ENCODE measurements around the gene C14orf39. TPM values are rescaled to one million over a fixed set of nuclear protein-coding genes. Genes with fewer than 3 reads are reported as not detected.

Gene C14orf39
- total RNA-seq, 1 experiment from 2014 or later = 2.5 TPM

DNA sequence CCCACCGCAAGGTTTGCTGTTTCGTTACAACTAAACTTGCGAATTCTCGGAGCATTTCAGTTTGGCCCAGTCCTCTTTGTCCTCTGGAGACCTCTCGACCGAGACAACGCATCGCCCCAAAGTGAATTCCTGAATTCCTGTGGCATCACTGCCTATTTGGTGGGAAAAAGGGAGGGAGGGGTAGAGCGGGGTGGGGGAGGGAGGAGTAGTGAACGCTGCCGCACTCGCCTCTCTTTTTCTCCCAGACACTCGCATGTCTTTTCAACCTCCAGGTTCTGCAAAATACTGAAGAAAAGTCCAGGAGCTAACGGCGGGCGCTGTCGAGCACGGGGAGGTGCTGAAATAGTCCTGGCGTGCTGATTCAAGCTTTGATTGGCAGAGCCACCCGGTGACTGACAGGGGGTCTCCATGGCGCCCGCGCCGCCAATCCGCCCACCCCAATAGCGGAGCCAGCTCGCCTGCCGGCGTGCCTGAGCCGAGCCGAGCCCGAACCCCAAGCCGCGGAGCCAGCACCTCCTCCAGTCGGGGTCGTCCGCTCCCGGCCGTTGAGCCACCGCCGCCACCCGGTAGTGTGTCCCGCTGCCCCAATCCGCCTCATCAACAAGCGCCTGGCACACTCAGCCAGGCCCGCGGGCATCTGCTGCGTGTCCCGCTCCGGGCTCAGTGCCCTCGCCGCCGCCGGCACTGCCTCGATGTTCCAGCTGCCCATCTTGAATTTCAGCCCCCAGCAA, 23.0 kb upstream of the C14orf39 start, which contains the start of gene SIX6:
SIX6 (plus strand) TSS at position 440 of the 731 bp plus-strand sequence; CDS start at position 693, 253 bp downstream.
- 0 out of 2 replicates have a peak, but pooled peaks have one; percentile 30 for TF ChIP-seq FOXK1 (CRISPR knock-in tag; IDR thresholded peaks at IDR 0.05)
- TF ChIP-seq ZNF138 (CRISPR knock-in tag; conservative IDR thresholded peaks at IDR 0.05) = no peak
- TF ChIP-seq SP1 (CRISPR knock-in tag; conservative IDR thresholded peaks at IDR 0.05) = 0 out of 2 replicates have a peak, but pooled peaks have one; percentile 26
- TF ChIP-seq, protein P1, sequence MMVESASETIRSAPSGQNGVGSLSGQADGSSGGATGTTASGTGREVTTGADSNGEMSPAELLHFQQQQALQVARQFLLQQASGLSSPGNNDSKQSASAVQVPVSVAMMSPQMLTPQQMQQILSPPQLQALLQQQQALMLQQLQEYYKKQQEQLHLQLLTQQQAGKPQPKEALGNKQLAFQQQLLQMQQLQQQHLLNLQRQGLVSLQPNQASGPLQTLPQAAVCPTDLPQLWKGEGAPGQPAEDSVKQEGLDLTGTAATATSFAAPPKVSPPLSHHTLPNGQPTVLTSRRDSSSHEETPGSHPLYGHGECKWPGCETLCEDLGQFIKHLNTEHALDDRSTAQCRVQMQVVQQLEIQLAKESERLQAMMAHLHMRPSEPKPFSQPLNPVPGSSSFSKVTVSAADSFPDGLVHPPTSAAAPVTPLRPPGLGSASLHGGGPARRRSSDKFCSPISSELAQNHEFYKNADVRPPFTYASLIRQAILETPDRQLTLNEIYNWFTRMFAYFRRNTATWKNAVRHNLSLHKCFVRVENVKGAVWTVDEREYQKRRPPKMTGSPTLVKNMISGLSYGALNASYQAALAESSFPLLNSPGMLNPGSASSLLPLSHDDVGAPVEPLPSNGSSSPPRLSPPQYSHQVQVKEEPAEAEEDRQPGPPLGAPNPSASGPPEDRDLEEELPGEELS (CRISPR knock-in tag; IDR thresholded peaks at IDR 0.05) = 0 out of 2 replicates have a peak, but pooled peaks have one; percentile 17
- TF ChIP-seq NFYB (CRISPR knock-in tag; conservative IDR thresholded peaks at IDR 0.05; ENCODE audit: low read depth) = peak; percentile 37; the same call in 1 of the 2 replicates
- peak; percentile 56; the same call in 1 of the 2 replicates for TF ChIP-seq ETV6 (CRISPR knock-in tag; IDR thresholded peaks at IDR 0.05)
- H3K4me3 Mint-ChIP-seq = peak within 1 kb of the TSS; percentile 72
- ATAC-seq = peak; percentile 38
- H3K27ac Mint-ChIP-seq = no peak within 1 kb of the TSS
- peaks cover 100% of the 10 kb centered on the region for H3K27me3 Mint-ChIP-seq (ENCODE audit: low read depth)
- ChIA-PET POLR2A (interaction anchor here (0.6 to 1.1 kb wide), 2 partner anchors 260 to 532 kb away, joined by 3 to 4 read pairs; partner anchors contain the start of gene PPM1A), CTCF (interaction anchor here (0.7 to 4.7 kb wide), 6 partner anchors 33 to 243 kb away, joined by 3 to 22 read pairs (median 8); no protein-coding TSS in a partner anchor)
- H3K36me3 Mint-ChIP-seq = no peaks in the 10 kb centered on the region
- no peaks in the 10 kb centered on the region for H3K9me3 Mint-ChIP-seq
- peak; percentile 82 for DNase-seq (ENCODE audit: low spot score)
- H3K4me1 Mint-ChIP-seq = peaks cover 75% of the 10 kb centered on the region

DNA sequence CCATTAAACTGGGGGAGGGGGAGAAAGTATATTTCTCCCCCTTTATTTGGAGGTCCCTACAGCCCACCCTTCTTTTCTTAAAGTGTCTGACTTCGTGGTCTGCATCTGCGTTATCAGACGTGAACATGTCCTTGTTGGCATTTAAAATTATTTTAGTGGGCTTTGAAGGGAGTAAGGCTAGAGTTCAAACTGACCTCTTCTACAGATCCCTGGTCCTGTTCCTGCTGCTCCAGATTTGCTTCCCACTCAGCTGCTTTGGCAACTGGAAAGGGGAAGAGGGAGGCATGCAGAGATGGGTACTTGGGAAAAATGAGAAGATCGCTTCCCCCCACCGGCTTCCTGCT, 22.5 kb upstream of the C14orf39 start:
- DNase-seq (ENCODE audit: low spot score) (no peak), ATAC-seq (no peak)
- Mint-ChIP-seq H3K36me3 (no peaks in the 10 kb centered on the region), H3K27me3 (ENCODE audit: low read depth) (peaks cover 100% of the 10 kb centered on the region), H3K27ac (no peak overlapping the region), H3K4me1 (peaks cover 70% of the 10 kb centered on the region), H3K4me3 (peak overlapping the region; percentile 72), H3K9me3 (no peaks in the 10 kb centered on the region)
- ChIA-PET POLR2A (no interaction called here), CTCF (interaction anchor here (0.8 to 4.7 kb wide), 5 partner anchors 33 to 177 kb away, joined by 3 to 22 read pairs (median 12); no protein-coding TSS in a partner anchor)
- TF ChIP-seq, protein P2, sequence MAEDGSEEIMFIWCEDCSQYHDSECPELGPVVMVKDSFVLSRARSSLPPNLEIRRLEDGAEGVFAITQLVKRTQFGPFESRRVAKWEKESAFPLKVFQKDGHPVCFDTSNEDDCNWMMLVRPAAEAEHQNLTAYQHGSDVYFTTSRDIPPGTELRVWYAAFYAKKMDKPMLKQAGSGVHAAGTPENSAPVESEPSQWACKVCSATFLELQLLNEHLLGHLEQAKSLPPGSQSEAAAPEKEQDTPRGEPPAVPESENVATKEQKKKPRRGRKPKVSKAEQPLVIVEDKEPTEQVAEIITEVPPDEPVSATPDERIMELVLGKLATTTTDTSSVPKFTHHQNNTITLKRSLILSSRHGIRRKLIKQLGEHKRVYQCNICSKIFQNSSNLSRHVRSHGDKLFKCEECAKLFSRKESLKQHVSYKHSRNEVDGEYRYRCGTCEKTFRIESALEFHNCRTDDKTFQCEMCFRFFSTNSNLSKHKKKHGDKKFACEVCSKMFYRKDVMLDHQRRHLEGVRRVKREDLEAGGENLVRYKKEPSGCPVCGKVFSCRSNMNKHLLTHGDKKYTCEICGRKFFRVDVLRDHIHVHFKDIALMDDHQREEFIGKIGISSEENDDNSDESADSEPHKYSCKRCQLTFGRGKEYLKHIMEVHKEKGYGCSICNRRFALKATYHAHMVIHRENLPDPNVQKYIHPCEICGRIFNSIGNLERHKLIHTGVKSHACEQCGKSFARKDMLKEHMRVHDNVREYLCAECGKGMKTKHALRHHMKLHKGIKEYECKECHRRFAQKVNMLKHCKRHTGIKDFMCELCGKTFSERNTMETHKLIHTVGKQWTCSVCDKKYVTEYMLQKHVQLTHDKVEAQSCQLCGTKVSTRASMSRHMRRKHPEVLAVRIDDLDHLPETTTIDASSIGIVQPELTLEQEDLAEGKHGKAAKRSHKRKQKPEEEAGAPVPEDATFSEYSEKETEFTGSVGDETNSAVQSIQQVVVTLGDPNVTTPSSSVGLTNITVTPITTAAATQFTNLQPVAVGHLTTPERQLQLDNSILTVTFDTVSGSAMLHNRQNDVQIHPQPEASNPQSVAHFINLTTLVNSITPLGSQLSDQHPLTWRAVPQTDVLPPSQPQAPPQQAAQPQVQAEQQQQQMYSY (CRISPR knock-in tag; IDR thresholded peaks at IDR 0.05) = peak; percentile 64; the same call in 1 of the 2 replicates
- TF ChIP-seq, protein P3, sequence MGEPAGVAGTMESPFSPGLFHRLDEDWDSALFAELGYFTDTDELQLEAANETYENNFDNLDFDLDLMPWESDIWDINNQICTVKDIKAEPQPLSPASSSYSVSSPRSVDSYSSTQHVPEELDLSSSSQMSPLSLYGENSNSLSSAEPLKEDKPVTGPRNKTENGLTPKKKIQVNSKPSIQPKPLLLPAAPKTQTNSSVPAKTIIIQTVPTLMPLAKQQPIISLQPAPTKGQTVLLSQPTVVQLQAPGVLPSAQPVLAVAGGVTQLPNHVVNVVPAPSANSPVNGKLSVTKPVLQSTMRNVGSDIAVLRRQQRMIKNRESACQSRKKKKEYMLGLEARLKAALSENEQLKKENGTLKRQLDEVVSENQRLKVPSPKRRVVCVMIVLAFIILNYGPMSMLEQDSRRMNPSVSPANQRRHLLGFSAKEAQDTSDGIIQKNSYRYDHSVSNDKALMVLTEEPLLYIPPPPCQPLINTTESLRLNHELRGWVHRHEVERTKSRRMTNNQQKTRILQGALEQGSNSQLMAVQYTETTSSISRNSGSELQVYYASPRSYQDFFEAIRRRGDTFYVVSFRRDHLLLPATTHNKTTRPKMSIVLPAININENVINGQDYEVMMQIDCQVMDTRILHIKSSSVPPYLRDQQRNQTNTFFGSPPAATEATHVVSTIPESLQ (CRISPR knock-in tag; IDR thresholded peaks at IDR 0.05) = no peak

DNA sequence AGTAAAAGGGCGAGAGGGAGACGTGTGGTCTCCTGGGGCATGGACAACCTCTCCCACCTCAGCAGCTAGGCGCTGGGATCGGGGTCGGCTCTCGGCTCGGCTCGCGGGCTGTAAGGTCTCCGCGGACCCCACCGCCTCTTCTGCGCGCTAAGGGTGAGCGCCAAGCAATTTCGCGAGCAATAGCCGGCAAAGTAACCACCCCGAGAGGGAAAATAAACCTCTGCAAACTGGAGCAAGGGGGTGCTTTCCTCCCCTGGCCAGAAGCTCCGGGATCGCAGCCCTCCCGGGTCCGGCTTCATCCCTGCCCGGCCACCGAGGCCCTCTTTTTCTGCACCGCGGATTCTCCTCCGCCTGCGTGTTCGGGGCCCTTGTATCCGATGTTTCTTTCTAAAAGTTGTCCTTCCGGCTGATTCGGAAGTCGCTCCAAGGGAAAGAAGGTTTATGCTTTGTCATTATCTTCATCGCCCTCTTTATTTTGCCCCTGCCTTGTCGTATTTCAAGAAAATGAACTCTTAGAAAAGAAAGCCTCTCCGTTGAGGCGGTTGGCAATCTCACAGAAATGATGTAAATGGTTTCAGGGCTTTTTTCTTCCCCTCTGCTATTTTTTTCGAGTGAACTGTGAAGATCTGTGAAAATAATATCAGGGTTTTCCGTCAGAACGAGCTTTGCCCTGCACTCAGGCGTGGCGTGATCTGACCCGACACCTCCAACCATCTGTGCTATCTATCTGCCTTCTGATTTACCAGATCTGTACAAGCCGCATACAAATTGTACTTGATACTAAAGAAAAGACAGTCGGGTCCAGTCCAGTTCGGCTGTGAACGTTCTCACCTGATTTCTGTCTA, 21.3 kb upstream of the C14orf39 start:
- peaks cover 100% of the 10 kb centered on the region for H3K27me3 Mint-ChIP-seq (ENCODE audit: low read depth)

More for the DNA sequence above, 21.3 kb upstream of the C14orf39 start:
- H3K4me3 Mint-ChIP-seq = peak overlapping the region; percentile 72
- TF ChIP-seq, protein P4, sequence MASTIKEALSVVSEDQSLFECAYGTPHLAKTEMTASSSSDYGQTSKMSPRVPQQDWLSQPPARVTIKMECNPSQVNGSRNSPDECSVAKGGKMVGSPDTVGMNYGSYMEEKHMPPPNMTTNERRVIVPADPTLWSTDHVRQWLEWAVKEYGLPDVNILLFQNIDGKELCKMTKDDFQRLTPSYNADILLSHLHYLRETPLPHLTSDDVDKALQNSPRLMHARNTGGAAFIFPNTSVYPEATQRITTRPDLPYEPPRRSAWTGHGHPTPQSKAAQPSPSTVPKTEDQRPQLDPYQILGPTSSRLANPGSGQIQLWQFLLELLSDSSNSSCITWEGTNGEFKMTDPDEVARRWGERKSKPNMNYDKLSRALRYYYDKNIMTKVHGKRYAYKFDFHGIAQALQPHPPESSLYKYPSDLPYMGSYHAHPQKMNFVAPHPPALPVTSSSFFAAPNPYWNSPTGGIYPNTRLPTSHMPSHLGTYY (CRISPR knock-in tag; IDR thresholded peaks at IDR 0.05) = no peak
- DNase-seq (ENCODE audit: low spot score) (peak; percentile 35), ATAC-seq (no peak; the same call in 1 of the 2 replicates)
- no peak overlapping the region for H3K27ac Mint-ChIP-seq
- H3K36me3 Mint-ChIP-seq = no peaks in the 10 kb centered on the region
- H3K9me3 Mint-ChIP-seq = no peaks in the 10 kb centered on the region
- peaks cover 58% of the 10 kb centered on the region for H3K4me1 Mint-ChIP-seq
- ChIA-PET CTCF (interaction anchor here (0.6 to 4.7 kb wide), 7 partner anchors 9 to 189 kb away, joined by 3 to 22 read pairs (median 6); no protein-coding TSS in a partner anchor), POLR2A (interaction anchor here (0.6 to 1.9 kb wide), 2 partner anchors 9 to 1258 kb away, joined by 3 to 8 read pairs; no protein-coding TSS in a partner anchor)

Measured in WTC11 (cell line).